Stimulated activated CD8-positive, alpha-beta memory T cell treated with anti-CD3 and anti-CD28 coated beads, Interleukin-4, amount 100 ng/mL, for 1 hour (primary cell): ENCODE measurements around the gene MTA3.
"Not testable (repeated sequence)": the region's sequence is repeated elsewhere in the genome, so short reads cannot be mapped to it uniquely, and the experiment has no call there.

Experiments
- DNase-seq, 2 donors: peaks; one replicate each; pipeline ENCODE4 v3.0.0-alpha.2; 2020; ENCODE audit warnings: low read depth in 2 of 2, low spot score in 1 of 2

MTA3 gene

DNA sequence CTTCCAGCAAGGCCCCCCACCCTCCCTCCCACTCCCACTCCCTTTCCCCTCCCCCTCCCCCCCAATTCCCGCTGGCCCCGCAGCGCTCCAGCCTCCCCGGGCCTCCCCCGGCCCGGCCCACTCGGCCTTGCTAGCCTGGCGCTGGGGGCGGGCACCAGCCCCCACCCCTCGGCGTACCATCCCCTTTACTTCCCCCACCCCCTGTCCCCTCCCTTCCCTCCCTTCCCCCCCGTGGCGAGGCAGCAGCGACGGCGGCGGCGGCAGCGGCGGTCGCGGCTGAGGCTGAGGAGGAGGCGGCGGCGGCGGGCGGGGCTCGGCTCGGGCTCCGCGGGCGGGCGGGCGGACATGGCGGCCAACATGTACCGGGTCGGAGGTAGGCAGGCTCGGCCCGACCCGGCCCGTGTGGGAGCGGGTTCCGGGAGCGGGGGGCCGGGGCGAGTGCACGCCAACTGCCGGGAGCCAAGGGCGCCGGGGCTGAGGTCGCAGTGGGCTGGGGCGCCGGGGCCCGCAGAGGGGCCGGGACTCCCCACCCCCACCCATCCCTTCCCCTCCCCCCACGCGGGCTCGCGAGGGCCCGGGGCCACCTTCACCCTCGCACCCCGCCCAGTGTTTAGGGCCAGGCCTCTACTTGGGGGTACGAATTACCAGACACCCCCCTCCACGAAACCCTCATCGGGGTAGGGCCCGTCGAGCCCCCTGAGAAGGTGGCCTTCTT, at the start of gene MTA3:
MTA3 (plus strand) TSS at position 232 of the 715 bp plus-strand sequence; CDS start at position 346, 114 bp downstream.
- DNase-seq, result peak; percentile 35 to 41

DNA sequence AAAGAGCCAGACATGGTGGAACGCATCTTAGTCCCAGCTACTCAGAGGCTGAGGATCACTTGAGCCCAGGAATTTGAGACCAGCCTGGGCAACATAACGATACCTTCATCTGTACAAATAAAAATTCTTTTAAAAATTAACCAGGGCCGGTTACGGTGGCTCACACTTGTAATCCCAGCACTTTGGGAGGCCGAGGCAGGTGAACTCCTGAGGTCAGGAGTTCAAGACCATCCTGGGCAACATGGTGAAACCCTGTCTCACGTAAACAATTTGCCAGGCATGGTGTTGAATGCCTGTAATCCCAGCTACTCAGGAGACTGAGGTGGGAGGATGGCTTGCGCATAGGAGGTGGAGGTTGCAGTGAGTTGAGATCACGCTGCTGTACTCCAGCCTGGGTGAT, 48.8 kb upstream of the MTA3 start:
- no peak for DNase-seq

DNA sequence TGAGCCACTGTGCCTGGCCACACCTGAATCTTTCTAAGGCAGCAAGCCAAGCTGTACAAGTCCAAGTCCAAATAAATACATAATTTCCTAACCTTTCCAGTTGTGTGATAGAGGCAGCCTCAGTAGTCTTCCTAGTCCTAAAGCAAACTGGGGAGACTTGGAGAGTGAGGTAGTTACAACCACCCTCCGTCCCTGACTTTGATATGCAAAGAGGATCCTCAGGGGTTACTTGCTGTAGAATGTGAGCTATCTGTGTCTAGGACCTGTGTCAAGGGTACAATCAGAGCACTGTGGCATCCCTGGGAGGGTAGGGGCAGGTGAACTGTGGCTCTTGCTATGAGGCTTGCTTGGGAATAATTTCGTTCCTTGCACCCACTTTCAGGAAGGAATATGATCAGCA, 46.4 kb upstream of the MTA3 start:
- DNase-seq, result no peak

DNA sequence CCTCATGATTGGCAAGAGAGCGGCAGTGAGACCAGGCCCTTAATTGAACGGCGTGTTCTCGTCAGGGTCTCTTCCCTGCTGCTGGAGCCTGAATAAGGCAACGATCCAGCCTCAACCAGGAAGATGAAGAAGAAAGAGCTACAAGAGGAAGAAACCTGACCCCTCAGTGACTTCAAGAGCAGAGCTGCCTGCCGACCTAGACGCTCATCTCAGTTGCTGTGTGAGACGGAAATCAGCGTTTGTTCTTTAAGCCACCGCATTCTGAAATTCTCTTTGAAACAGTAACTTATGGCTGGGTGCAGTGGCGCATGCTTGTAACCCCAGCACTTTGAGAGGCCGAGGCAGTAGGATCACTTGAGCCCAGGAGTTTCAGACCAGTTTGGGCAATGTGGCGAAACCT, 45.1 kb upstream of the MTA3 start:
- DNase-seq, result no peak

DNA sequence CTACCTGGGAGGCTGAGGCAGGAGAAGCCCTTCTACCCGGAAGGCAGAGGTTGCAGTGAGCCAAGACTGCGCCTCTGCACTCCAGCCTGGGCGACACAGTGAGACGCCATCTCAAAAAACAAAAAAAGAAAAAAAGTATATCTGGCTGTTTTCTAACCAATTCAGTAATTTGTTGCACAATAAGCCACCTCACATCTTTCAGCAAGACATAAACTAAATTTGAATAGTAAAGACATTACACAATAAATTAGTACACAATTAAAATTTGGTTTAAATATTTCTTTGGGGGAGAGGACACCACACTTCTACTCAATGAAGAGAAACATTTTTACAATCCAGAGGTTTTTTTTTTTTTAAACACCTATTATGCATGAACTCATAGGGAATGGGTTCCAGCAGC, 36.0 kb upstream of the MTA3 start:
- no peak for DNase-seq

DNA sequence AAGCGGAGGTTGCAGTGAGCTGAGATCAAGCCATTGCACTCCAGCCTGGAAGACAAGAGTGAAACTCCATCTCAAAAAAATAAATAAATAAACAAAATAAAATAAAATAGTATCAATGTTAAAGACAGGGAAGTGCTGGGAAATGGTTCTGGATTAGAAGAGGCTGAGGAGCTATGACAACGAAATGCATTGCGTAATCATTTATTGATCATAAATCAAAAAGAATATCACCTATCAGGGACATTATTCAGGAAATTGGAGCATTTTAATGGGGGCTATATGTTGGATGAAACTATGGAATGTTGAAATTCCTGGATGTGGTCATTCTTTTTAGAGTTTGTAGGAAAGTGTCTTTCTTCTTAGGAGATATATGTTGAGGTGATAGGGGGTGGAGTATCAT, 30.9 kb upstream of the MTA3 start:
- DNase-seq, result no peak

DNA sequence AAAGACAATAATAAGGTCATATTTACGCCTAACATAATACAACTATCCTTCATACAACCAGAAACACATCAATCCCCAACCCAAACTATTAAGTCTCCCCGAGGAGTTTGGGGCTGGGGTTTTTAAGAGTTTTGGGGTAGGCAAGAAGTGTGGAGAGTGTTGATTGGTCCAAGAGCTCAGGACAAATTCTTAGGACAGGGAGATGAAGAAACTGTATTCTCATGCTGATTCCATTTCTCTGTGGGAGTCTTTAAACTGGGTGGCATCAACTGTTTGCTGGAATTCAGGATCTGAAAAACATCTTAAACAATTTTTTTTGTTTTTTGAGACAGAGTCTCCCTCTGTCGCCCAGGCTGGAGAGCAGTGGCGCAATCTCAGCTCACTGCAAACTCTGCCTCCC, 25.6 kb upstream of the MTA3 start:
- no peak for DNase-seq

DNA sequence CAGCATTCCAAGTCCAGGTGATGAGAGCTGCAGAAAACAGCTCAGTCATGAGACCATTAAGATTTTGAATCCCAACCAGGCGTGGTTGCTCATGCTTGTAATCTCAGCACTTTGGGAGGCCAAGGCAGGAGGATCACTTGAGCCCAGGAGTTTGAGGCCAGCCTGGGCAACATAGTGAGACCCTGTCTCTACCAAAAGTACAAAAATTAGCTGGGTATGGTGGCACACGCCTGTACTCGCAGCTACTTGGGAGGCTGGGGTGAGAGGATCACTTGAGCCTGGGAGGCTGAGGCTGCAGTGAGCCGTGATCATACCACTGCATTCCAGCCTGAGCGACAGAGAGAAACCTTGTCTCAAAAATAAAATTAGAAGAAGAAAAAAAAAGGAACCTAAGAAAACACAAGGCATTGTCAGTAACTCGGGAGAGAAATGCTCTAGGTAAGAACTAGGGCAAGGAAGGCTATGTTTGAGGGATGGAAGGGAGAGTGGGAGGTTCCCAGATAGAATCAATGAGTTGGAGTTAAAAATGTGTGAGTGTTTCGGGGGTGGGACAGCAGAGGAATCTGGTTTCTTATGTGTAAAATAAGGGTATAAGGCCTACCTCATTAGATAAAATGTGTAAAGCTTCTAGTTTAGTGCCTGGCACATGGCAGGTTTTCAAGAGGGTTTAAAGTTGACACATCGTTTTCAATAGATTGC, 23.3 kb upstream of the MTA3 start:
- no peak for DNase-seq

DNA sequence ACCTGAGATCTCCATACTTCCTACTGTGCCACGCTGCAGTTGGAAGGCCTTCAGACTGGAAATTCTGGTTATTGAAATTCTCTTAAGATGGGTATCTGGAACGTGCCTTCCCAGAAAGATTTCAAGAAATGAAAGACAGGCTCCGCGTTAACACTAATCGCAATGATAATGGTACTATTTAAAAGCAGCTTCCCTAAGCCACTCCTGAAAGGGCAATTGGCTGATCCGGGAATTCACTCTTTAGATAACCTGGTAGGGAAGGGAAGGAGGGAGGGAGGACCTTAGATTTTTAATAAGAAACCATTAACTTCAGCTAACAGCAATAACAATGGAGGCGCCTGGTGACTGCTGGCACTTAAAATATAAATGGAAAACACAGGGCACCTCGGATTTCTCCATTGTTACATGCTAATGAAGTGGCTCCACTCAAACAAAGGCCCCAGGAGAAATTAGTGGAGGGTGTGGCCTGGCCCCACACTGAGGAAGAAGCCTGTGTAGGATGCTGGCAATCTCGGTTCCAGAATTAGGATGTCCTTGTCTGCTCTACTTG, 22.5 kb upstream of the MTA3 start:
- no peak for DNase-seq

DNA sequence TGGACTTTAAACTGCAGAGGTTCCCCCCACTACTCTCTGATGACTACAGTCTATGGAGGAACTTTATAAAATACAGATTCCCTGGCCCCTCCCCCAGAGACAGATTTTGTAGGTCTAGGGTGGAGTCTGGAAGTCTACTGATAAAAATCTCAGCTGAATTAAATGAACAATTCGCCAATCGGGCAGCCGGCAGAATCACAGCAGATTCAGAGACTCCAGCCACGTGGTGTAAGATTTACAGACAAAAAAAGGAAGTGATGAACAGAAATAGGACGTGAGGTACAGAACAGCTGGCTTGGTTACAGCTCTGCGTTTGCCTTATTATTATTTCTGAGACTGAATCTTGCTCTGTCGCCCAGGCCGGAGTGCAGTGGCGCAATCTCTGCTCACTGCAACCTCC, 21.4 kb upstream of the MTA3 start:
- DNase-seq, result no peak

DNA sequence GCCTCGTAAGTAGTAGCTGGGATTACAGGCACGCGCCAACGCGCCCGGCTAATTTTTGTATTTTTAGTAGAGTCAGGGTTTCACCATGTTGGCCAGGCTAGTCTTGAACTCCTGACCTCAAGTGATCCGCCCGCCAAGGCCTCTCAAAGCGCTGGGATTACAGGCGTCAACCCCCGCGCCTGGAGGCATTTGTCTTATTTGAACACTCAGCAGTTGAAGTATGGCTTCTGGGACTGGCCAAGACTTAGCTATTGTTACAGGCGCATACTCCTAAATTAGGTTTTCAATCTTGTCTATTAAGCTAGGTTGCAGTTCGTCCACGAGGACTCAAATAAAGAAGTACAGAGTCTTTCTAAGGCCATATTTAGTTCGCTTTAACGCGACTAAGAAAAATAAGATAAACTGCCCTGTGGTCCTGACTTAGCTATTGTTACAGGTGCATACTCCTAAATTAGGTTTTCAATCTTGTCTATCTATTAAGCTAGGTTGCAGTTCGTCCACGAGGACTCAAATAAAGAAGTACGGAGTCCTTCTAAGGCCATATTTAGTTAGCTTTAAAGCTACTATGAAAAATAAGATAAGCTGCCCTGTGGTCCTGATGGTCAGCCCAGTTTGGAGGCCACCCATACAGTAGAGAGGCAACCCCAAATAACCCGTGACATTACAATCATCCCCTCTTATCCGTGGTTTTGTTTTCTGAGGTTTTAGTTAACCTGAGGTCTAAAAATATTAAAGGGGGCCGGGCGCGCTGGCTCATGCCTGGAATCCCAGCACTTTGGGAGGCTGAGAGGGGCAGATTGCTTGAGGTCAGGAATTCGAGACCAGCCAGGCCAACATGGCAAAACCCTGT, 20.8 kb upstream of the MTA3 start:
- no peak for DNase-seq

DNA sequence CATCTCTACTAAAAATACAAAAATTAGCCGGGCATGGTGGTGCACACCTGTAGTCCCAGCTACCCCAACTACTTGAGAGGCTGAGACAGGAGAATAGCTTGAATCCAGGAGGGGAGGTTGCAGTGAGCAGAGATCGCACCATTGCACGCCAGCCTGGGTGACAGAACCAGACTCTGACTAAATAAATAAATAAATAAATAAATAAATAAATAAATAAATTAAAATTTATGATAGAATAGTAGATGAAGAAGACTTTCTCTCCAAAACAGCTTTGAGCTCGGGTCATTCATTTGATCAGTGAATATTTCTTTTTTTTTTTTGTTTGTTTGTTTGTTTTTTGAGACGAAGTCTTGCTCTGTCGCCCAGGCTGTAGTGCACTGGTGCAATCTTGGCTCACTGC, 17.6 kb upstream of the MTA3 start:
- no peak for DNase-seq

DNA sequence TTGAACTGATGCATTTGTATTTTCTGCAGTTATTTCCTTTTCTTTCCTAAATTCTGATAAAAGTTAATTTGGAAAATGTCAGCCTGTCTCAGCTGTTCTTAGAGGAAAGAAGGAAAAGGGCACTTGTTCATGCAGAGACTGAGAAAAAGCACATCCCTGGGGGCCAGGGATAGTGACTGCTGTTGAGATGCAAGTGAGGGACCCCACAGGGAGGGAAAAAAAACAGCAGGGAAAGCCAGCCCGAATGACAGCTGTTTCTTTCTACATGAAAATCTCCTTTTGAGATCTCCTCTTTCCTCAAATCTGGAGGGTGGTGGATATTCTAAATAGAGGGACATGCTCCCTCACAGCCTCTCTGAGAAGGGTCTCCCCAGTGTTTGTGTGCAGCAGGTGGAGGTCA, 14.0 kb upstream of the MTA3 start:
- no peak for DNase-seq

DNA sequence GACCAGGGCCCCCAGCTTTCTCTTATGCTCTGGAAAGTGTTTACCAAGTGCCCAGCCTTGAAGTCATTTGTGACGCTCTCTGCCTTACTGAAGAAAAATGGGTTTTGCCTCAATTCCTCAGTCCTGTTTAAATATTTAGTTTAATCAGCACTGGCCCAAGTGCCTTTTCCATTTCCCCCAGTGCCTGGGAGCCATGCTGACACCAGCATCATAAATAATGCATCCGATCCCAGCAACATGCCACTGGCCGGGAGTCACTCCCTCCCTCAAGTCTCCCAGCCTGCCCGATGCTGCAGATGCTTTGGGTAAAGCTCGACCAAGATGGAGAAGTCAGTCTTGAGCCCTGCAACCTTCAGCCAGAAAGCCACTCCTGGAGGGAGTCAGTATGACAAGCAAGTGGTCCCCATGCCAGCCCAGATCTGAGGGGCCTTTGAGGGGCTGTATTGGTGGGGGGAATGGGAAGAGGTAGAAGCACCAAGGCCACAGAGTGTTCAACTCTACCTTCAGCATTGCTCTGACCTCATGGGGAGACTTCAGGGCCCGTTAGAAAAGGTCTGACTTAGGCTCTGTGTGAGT, 12.0 kb upstream of the MTA3 start:
- no peak for DNase-seq

DNA sequence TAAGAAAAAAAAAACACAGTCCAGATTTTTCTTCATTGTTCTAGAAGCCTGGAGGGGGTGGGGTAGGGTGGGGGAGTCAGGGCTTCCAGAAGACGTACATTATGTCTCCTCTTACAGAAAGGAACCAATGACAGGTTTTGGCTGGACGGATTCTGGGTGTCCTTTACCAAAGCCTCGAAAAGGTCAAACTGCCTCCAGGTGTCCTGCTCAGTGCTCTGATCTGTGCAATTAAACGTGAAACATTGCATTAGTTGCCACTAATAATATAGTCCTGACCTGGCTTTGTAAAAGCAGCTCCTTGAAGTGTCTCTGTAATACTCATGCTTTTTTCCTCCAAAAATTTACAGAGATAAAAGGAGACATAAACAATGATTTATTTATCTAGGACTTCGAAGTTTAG, 11.1 kb upstream of the MTA3 start:
- DNase-seq, result no peak

DNA sequence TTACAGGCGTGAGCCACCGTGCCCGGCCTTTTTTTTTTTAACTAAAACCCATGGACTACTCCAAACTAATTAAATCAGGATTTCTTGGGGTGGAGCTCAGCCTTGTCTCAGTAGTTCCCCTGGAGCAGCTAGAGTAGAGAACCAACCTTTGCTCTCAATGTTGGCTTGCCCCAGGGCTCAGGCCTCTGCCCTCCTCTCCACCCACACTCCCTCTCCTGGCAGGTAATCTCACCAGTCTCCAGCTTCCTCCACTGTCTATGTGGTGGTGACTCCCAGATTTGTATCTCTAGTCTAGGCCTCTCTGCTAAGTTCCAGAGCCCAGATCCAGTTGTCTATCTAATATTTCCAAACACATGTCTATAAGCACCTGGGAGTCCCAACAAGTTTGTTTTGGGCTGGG, 9.6 kb upstream of the MTA3 start:
- DNase-seq, result no peak

DNA sequence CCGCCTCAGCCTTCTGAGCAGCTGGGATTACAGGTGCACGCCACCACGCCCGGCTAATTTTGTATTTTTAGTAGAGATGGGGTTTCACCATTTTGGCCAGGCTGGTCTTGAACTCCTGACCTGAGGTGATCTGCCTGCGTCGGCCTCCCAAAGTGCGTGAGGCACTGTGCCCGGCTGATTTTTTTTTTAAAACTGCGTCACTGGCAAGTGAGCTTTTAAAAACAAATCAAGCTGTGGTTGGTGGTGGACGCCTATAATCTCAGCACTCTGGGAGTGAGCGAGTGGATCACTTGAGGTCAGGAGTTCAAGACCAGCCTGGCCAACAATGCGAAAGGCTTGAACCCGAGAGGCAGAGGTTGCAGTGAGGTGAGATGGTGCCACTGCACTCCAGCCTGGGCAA, 8.3 kb upstream of the MTA3 start:
- DNase-seq, result not testable (repeated sequence)

DNA sequence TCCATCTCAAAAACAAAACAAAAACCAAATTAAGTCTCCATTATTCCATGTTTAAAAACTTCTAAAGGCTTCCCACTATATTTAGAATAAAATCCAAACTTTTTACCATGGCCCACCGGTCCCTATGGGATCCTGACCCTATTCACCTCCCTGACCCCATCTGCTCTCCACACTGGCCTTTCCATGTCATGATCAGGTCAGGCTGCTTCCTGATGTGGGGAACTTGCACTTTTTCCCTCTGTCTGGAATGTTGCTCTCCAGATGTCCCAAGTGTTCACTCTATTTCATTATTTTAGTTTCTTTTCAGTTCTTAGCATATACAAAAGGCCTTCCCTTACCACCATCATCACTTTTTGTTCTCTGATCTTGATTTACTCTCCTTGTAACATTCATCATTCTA, 7.5 kb upstream of the MTA3 start:
- DNase-seq, result no peak

DNA sequence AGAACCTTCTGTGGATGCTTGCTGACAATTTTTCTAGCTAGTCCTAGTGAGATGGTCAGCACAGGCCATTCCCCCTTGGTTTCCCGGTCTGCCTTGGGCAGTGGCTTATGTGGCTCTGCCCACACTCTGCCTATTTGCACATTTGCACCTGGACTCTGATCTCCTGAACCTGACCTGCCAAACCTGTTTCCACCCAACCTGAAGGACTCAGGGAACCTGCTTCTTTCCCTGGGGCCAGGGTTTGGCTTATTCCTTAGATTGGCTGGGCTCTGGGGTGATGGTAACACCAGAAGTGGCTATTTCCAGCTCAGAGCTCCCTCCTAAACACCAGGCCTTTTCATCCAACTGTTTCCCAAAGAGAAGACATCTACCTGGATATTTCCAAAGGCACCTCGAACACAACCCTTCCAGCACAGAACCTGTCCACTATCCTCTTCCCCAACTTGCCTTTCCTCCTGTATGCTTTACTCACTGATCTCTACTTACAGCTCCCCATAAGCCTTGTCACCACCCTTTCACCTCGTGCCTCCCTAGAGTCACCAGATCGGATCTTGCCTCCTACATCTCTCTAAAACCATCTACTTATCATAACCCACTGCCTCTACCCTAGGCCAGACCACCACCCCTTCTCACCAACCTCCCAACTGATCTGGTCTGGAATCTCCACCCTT, 5.8 kb upstream of the MTA3 start:
- no peak for DNase-seq

DNA sequence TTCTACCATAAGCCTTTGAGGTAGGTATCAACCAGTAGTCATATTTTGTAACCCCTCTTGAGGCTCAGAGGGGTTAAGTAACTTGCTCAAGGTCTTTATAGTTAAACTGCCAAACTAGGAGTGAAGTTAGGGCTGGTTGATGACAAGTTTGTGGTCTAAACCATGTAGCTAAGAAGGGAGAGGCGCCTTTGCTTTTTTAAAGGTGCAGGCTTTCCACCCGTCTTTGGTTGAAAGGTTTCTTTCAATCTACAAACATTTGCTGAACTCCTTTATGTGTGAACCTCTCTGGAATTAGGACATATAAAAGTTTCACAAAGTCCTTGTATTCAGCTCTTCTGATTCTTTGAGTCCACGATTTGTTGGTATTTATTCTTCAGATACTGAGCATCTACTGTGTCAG, 2.4 kb upstream of the MTA3 start:
- DNase-seq, result no peak

DNA sequence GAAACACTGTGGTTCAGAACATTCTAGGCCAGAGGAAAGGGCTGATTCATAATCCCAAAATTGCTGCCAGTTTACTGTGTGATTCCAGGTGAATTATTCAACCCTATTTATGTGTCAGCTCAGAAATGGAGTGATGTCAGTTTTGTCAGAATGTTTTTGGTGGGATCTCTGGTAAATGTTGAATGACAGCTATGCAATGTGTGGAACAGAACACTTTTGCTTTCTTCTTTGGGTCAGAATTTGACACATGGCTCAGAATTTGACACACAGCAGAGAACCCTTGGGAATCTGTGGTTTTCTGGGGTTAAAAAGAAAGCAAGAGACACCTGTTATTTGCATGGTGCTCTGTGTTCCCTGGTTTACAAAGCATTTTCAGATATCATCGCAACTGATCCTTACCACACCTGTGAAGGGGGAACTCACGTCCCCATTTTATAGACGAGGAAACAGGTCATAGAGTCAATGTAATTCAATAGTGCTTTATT, 1.6 kb upstream of the MTA3 start:
- no peak for DNase-seq
